HG02840 (cell line): Measurements from ENCODE around the gene CCDC144A.
"Not testable (repeated sequence)": the region's sequence is repeated elsewhere in the genome, so short reads cannot be mapped to it uniquely, and the experiment has no call there.

Source experiments
- ATAC-seq: cut with Tn5 transposase; IDR thresholded peaks from one replicate; pipeline ENCODE4 v1.9.1; 2021; ENCODE audit warnings: mild to moderate bottlenecking, moderate library complexity, moderate number of reproducible peaks; ENCODE audit not compliant: unreplicated experiment, low FRiP score

Gene CCDC144A

DNA sequence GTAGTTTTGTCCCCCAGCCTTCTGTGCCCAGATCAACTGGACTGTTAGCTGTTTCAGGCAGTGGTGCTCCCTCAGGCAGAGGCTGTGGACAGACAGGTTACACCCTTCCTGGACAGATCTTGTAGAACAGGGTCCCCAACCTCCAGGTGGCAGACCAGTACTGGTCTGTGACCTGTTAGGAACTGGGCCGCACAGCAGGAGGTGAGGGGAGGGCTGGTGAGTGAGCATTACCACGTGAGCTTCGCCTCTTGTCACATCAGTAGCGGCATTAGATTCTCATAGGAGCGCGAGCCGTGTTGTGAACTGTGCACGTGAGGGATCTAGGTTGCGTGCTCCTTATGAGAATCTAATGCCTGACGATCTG lies 61.9 kb downstream of the CCDC144A start:
- ATAC-seq = not testable (repeated sequence)

DNA sequence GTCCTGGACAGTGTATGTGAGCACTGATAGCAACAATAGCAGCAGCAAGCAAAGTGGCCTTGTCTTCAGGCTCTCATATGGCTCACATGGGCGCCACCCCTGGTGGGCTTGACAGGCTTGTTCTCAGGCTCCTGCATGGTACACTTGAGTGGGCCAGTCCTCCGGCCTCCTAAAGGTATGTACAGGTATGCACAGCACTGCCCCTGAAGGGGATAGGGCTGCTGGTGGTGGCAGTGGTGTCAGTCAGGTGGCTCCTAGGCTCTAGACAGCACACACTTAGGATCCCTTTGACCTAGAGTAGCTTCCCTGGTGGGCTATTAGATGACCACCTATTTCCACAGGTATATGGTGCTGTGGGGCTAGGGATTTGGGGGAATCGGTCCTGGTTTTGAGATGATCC lies 67.5 kb downstream of the CCDC144A start:
- ATAC-seq = not testable (repeated sequence)

DNA sequence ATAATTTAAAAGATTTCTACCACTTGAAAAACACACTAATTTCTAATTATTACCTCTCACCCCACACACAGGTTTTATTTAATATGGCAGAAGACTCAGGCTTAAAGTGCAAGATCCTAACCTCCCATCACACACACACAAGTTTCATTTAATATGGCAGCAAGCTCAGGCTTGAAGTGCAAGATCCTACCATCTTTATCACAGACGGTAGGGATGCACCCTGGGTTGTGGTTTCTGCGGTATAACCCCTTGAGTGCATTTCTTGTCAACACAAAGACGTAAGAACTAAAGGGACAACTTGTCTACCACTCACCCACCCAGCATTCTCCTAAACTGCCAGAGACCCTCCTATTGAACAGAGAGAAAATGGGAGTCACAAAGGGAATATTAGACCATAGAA lies 68.1 kb downstream of the CCDC144A start:
- not testable (repeated sequence) for ATAC-seq

DNA sequence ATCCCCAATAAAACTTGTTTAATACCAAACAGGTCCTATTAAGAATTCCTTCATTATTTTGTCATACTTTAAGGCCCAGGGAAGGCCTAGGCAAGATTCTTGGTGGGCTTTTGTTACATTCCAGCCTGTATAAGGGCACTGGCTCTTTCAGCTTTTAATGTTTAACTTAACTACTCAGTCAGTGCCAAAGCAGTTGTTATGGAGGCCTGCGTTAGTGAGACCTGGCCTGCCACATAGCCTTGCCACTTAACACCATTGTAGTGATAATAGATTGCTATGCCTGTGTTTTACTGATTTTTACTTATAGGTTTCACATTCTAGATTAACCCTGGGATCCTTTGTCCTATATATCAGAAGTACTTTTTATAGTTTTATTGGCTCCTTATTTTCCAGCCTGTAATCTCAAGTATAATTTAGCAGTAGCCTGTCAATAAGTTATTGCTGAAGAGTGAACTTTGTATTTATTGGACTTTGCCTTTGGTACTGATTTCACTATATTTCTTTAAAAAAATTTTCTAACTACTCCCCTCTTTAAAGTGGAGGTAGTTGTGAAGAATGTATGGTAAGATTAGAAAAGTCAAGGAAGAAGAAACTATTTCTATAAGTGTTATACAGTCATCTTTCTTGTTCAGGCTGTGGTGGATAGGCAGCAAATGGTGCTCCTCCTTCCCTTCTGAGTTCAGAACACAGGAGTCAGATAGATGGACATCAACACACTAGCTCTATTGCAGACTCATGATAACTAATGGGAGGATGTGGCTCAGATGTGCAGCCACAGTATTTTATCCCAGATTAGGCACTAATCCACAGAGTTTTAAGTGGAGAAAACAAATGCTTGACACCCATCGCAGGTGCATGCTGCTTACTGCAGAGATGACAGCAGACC lies 78.5 kb downstream of the CCDC144A start:
- ATAC-seq = not testable (repeated sequence)

DNA sequence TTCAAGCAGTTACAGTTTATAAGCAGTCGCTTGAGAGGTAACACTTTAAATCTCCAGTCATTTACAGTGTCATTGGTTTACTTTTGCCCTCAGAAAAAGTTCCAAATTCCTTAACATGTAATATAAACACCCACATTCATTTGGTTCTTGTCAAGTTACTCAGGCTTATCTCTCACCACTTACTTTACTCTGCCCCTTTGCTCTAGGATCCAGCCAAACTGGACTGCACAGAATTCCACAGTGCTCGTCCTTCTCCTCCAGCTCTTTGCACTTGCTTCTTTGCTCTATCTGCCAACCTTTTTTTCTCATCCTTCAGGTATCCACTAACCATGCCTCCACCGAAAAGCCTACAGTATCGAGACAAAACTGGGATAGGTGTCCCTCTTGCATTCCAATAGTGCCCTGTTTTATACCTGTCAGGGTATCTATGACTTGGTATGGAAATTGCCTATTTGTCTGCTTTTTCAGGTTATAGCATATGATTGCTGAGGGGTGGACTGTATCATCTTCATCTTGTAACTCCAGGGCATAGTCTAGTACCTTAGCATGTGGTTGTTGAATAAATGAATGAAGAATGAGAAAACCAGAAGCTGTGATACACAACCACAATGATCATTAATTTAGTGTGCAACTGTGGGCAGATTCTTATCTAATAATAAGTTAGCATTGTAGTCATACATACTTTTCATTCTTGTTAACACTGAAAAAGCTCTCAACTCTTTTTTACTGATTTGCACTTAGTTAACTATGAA lies 82.5 kb downstream of the CCDC144A start:
- ATAC-seq = not testable (repeated sequence)

DNA sequence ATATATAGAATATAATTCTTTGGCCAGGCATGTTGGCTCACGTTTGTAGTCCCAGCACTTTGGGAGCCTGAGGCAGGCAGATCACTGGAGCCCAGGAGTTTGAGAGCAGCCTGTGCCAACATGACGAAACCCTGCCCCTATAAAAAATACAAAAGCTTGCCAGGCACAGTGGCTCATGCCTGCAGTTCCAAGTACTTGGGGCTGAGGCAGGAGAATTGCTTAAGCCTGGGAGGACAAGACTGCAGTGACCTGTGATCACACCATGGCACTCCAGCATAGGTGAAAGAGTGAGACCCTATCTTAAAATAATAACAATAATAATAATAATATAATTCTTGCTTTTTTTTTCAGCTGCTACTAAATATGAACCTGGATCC lies 83.1 kb downstream of the CCDC144A start:
- ATAC-seq = not testable (repeated sequence)

DNA sequence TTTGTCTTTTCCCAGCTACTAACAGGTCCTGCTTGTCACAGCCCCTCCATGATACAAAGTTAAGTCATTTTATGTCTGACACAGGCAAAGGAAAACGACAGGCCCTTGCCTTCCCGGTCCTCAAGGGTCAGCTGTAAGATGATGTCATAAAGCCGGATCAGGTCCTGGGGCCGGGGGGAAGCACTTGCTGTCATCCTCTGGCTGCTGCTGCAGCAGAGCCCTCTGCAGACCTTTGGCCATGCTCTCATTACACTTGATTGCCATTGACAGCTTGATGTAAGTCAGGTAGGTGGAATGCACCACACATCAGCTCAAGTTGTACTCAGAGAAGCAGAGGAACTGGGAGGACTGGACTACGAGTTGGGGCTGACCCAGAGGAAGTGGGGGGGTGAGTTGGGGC lies 97.8 kb downstream of the CCDC144A start:
- not testable (repeated sequence) for ATAC-seq

DNA sequence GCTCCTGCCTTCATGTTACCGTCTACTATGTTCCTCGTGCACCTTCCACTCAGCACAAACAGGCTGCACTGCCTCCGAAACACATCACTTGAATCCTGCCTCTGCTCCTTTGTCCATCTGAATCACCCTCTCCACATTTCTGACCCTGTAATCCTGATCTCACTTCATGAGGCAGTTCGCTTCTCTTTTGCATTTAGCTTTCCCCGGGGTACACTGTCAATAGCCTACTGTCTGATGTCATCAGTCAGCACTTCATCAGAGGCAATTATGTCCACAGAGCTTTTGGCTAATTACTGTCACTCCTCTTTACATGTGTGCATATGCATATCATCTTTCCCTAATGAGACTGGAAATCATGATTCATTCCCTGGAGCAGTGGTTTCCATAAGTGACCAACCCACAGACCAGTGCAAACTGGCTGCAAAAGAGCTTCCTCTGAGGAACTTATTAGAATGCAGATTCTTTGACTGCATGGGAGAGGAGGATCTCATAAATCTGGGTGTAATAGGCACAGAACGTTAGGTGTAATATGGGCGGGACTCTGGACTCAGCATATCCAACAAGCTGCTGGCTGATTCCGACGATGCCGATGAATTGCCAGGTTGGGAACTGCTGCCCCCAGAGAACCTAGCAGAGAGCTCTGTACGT lies 99.0 kb downstream of the CCDC144A start:
- not testable (repeated sequence) for ATAC-seq

DNA sequence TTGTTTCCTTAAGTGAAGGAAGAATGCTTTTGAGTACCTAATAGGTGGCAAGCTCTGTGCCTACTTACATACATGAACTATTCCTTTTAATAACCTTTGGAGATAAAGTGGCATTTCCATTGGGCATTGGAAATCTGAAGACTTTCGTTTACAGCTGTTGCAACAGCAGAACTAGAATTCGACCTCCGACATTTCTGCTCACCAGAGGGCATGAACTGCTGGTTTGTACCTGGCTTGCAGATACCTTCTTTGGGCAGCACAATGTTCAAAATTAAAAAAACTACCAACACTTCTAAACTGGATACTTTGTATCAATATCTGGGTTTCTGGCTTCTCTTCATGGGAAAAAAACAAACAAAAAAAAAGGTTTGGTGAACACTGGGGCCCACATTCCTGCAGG lies 99.6 kb downstream of the CCDC144A start:
- ATAC-seq = not testable (repeated sequence)

DNA sequence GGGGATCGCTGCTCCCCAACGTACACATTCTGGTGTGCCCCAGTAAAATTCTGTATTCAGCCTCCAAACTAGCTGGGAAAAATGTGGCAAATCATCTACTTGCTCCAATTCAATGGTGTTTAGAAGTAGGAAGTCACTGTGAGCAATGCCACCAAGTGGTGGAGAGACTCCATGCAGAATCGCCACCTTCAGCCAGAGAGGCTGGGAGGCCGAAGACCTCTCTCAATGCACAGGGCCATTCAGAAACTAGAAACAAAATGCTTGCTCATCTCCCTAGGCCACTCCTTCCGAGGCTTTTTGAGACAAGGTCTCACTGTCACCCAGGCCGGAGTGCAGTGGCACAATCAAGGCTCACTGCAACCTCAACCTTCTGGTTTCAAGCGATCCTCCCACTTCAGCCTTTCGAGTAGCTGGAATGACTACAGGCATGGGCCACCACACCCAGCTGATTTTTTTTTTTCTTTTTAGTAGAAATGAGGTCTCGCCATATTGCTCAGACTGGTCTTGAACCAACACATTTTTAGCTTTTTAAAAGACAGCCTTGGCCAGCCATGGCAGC lies 100.4 kb downstream of the CCDC144A start:
- ATAC-seq = not testable (repeated sequence)

DNA sequence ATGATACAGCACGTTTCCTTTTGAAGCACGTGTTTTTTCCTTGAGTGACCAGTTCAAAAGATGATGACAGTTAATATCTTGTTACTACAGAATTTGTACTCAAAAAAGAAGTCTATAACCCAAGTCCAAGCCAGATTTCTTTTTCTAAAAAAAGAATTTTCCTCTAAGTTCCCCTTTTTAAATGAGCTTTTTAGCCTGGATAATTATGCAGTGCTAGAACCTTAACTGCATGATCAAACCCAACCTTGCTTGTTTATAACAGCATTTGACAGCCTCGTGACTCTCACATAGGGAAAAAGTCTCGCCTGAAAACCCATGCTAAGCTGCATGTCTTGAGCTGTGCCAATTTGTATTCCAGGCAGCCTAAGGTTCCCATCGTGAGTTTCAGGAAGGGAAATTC lies 104.2 kb downstream of the CCDC144A start:
- ATAC-seq = not testable (repeated sequence)

DNA sequence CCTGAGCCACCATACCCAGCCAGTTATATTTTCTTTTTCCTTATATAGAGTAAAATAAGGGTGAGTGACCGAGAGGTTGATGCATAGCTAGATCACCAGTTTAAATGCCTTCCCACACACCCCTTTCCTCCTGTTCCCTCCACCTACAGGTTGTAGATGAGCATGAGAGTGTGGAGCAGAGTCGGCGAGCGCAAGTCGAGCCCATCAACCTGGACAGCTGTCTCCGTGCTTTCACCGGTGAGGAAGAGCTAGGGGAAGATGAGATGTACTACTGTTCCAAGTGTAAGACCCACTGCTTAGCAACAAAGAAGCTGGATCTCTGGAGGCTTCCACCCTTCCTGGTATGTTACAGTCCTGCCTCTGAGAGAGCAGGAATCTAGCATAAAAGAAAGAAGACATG lies 105.9 kb downstream of the CCDC144A start:
- ATAC-seq = not testable (repeated sequence)

DNA sequence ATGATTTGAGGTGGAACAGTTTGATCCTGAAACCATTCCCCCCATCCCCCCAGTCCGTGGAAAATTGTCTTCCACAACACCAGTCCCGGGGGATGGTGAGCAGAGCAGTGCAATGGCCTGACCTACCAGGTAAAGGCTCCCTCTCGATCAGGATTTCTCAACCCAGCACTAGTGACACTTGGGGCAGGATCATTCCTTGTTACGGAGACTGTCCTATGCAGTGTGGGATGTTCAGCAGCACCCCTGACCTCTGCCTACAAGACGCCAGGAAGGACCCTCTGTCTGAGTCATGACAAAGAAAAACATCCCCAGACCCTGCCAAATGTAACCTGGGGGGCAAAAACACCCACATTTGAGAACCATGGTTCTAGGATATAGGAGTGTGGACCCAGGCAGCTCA lies 114.8 kb downstream of the CCDC144A start:
- ATAC-seq = not testable (repeated sequence)

DNA sequence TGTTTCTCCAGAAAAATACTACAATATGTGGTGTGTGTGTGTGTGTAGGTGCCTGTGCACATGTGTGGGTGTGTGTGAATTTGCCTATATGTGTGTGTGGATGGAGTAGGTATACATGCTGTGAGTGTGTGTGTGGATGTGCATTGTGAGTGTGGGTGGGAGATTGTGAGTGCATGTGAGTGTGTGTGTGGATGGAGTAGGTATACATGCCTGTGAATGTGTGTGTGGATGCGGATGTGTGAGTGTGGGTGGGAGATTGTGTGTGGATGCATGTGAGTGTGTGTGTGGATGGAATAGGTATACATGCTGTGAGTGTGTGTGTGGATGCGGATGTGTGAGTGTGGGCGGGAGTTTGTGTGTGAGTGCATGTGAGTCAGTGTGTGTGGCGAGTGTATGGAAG lies 116.6 kb downstream of the CCDC144A start:
- ATAC-seq = not testable (repeated sequence)

DNA sequence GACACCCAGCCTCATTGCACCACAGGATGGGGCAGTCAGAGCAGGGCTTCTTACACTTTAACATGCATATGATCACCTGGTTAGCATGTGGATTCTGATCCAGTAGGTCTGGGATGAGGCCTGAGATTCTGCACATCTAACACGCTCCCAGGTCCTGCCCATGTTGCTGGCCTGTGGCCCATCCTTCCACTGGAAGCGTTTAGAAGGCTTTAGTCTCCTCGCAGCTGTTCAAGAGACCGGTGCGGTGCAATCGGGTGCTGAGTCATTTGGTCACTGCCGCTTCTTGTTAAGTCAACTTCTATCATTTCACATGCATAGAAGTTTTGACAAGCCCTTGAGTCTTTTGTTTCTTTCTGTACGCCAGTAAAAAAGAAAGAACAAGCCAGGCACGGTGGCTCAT lies 117.6 kb downstream of the CCDC144A start:
- ATAC-seq = not testable (repeated sequence)

DNA sequence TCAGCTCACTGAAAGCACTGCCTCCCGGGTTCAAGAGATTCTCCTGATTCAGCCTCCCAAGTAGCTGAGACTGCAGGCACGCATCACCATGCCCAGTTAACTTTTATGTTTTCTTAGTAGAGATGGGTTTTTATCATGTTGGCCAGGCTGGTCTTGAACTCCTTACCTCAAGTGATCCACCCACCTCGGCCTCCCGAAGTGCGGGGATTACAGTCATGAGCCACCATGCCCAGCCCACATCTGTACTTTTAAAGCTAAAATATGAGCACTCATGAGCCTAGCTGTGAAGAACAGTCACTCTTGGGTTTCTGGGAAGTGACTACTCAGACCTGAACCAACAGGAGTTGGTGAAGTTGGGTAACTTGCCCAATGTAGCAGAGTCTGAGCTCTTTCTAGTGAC lies 120.2 kb downstream of the CCDC144A start:
- ATAC-seq = not testable (repeated sequence)

DNA sequence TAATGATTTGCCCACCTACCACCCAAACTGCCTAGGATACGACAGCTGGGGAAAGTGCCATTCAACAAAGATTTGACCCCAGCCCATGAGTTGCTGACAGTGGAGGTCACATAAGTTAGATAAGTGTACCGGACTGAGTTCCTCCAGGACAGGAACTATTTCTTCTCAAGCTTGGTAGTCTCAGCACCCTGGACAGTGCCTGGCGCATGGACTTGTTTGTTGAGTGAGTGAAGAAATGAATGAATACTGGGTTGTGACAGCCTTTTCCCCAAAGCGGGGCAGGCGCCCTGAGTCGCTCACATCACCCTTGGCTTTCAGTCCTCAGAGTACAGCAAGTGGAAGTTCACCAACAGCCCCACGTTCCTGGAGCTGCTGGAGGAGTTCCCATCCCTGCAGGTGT lies 122.1 kb downstream of the CCDC144A start:
- not testable (repeated sequence) for ATAC-seq

DNA sequence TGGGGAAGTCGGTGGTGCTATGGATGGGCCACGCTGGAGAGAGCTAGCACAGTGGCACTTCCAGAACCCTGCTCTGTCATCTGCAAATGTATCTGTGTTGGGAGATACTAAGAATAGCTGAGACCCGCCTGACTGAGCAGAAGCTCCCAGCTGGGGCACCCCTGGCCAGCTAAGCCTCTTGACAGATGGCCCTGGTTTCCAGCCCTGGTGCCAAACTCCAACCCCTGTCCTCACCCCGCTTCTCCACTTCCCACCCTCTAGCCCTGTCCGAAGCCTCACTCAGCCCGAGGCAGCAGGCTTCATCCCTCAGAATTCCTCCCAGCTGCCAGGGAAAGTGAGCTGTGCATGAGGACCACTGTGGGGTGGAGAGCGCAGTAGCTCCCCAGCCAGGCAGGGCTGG lies 124.4 kb downstream of the CCDC144A start:
- no peak for ATAC-seq

DNA sequence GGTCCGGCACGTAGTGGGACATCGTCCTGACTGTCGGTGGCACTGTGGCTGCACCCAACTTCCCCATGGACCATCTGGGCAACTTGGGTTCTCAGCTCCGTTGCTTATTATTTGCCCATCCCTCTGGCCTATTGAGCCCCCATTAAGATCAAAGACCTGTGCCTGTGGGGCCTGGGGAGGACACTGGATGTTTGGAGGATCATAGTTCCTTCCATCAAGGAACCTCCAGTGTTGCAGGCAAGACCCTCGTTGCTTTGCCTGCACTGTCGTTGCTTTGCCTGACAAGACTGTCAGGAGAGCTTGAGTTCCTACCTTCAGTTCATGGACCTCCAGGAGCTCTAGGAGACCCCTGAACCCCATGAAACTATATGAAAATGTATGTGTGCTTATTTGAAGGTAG lies 127.2 kb downstream of the CCDC144A start:
- no peak for ATAC-seq

DNA sequence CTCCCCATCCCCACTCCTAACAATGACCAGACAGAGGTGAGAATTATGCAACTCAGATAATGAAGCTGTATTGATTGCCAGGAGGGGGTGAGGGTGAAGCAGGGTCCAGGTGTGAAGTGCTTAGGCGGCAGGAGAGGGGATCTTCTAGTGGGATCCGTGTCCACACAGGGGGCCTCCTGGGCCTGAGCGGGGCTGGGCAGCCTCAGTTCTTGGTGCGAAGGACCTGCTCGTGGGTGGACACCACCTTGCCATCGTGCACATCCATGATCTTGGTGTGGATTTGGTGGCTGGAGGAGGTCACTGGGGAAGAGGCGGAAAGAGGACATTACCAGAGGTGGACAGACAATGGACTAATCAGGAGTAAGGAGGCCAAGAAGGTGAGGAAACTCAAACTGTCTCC lies 127.9 kb downstream of the CCDC144A start:
- not testable (repeated sequence) for ATAC-seq

DNA sequence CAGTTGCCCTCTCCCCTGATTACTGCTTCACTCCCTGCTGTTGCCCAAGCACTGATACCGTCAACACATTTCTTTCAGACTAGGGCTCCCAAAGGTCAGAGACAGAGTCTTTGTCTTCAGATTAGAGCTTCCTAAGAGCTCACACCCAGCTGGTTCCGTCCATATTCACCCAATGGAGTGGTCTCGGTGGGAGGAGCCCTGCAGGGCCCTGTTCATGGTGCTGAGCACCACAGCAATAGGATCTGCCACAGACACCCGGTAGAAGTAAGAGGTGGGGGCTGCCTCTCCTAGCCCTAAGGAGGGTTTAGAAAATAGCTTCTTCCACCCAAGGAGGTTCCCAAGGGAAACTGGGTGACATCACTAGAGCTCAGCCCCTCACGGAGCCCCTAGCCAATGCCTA lies 128.3 kb downstream of the CCDC144A start:
- ATAC-seq = no peak
